NCI-H1694 treated with DMSO at 0.1 percent for 48 hours (cell line): ENCODE data around the gene IRAK1.
"Not testable (repeated sequence)": the region's sequence is repeated elsewhere in the genome, so short reads cannot be mapped to it uniquely, and the experiment has no call there.

Experiments used
- DNase-seq: peaks from one replicate; lab custom pipeline; 2025; lab: John Stamatoyannopoulos, UW

Gene IRAK1

GRCh38 chrX:153995504-153995903 is 24.2 kb downstream of the IRAK1 start:
- DNase-seq, result no peak

GRCh38 chrX:153994398-153994797 is 25.3 kb downstream of the IRAK1 start:
- DNase-seq, result not testable (repeated sequence)

GRCh38 chrX:153993978-153994377 is 25.7 kb downstream of the IRAK1 start:
- no peak for DNase-seq

- DNase-seq, result peak; percentile 90
Measured at GRCh38 chrX:153993079-153993478, 26.6 kb downstream of the IRAK1 start.

GRCh38 chrX:153992180-153992579 is 27.5 kb downstream of the IRAK1 start:
- DNase-seq, result no peak

GRCh38 chrX:153991013-153991580 is 28.6 kb downstream of the IRAK1 start:
- DNase-seq, result no peak

- no peak for DNase-seq
Measured at GRCh38 chrX:153989973-153990655, 29.6 kb downstream of the IRAK1 start.

GRCh38 chrX:153988493-153988892 is 31.2 kb downstream of the IRAK1 start:
- no peak for DNase-seq

GRCh38 chrX:153984351-153985178 is 35.1 kb downstream of the IRAK1 start:
- no peak for DNase-seq

- DNase-seq, result no peak
Measured at GRCh38 chrX:153983321-153983801, 36.3 kb downstream of the IRAK1 start.

- DNase-seq, result no peak
Measured at GRCh38 chrX:153981771-153982533, 37.8 kb downstream of the IRAK1 start.

- no peak for DNase-seq
Measured at GRCh38 chrX:153981231-153981630, 38.5 kb downstream of the IRAK1 start.

GRCh38 chrX:153980394-153980793 is 39.3 kb downstream of the IRAK1 start:
- DNase-seq, result not testable (repeated sequence)

GRCh38 chrX:153974726-153975286 is 44.9 kb downstream of the IRAK1 start:
- no peak for DNase-seq

- no peak for DNase-seq
Measured at GRCh38 chrX:153974003-153974725, 45.5 kb downstream of the IRAK1 start.

GRCh38 chrX:153973127-153974002 is 46.3 kb downstream of the IRAK1 start:
- DNase-seq, result peak; percentile 22

GRCh38 chrX:153972368-153973126 is 47.2 kb downstream of the IRAK1 start, which contains the start of gene TMEM187:
Gene TMEM187, plus strand, starts transcription at chrX:153972754. Its CDS starts 9,309 bp downstream, at chrX:153982063.
- DNase-seq, result peak; percentile 92

GRCh38 chrX:153971450-153972367 is 48.0 kb downstream of the IRAK1 start, which contains the start of gene HCFC1:
Gene HCFC1, minus strand, starts transcription at chrX:153971818. Its CDS starts 978 bp downstream, at chrX:153970840.
- DNase-seq, result peak; percentile 91
